NOMO-1 (cell line): Measurements from ENCODE around the gene RBM34.
"Not testable (repeated sequence)": the region's sequence is repeated elsewhere in the genome, so short reads cannot be mapped to it uniquely, and the experiment has no call there.

Experiments
- DNase-seq, 2 experiments: peaks; one replicate each; lab custom pipeline; 2025; ENCODE audit not compliant: unreplicated experiment in 2 of 2; lab: John Stamatoyannopoulos, UW

Gene RBM34

DNA sequence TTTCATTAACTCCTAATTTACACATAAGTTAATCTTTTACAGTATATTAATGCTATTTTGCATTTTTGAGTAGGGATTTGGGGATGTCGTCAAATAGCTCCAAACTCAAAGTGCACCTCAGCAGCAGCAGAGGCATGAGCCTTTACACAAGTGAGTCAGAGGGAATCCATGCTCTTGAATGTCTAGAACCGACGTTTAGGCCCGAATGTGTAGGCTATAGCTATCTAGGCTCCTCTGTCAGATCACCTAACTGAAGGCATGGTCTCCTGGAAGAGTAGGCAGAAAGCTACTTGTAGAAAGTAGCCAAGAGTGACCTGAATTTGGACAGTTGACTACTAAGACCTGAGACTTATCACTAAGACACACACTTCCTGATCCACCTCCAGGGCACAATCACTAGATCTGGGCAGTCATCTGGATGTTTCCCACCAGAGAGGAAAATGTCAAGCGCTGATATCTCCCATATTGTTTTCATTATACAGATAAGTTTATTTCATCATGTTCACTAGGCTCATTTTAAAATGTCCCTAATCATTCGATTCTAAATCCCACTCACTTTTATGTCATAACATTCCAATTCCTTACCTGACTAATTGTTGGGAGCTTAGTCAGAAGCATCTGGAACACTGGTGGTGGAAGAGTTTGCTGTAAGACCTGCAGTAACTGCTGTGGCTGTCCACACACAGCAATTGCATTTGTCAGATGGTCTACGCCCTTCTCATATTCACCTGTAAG lies 47.7 kb downstream of the RBM34 start:
- no peak for DNase-seq

DNA sequence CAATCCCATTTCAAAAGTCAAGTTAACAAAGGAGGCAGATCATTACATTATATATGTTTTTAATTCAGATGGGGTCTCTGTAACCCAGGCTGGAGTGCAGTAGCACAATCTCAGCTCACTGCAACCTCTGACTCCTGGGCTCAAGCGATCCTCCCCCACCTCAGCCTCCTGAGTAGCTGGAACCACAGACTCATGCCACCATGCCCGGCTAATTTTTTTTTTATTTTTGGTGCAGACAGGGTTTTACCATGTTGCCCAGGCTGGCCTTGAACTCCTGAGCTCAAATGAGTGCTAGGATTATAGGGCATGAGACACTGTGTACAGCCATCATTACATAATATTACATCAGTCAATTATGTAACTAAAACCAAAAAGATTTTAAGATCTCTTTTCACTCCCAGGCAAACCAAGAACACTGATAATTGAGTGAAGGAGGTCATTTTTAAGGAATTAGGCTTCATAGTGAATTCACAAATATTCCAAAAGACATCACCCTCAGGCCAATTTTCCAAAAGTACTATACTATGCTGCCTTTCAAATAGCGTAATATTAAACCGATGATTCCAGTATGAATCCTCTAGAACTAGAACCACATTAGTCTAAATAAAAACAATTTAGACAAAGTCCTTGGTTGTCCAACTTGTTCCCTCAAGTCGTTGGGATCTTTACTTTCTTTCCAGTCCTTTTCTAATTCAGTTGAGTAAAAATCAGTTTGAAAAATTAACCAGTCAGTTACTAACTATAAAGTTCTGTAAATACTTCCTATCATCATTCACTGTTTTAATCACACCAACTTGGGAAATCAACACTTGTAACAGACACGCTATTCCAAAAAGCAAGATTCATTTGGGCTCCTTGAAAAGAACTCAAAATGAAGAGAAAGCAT lies 48.5 kb downstream of the RBM34 start:
- no peak for DNase-seq

DNA sequence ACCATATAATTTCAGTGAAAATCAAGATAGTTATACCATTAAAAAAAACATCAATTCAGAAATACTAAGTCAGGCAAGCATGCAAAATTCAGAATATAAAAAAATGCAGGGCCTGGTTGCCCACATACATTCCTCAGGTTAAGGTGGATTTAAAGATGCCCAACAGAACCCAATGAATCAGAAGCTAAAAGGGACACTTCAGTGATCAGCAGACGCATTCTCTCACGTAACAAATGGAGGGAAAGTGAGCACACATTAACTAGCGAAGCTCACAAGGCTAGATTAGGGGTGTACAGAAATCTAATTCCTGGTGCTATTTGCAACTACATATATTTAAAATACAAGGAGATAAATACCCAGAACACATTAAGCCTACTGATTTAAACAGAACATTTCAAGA lies 49.9 kb downstream of the RBM34 start:
- no peak for DNase-seq

DNA sequence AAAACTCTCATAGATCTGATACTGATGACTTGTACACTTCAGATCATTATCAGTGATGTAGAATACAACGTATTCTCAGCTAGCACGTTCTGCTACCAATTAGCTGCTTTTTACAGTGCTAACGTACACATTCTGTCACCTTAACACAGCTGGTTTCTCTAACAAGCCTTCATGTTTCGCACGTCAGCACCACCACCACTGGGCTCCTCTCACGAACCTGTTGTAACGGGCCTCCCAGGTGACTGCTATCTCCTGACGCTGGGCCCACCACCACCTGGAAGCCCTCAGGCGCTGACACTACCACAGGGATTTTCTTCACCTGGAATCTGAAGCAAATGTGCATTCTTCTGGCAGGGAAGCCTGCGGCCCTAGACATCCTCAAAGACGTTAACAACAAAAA lies 52.2 kb downstream of the RBM34 start:
- DNase-seq: no peak

DNA sequence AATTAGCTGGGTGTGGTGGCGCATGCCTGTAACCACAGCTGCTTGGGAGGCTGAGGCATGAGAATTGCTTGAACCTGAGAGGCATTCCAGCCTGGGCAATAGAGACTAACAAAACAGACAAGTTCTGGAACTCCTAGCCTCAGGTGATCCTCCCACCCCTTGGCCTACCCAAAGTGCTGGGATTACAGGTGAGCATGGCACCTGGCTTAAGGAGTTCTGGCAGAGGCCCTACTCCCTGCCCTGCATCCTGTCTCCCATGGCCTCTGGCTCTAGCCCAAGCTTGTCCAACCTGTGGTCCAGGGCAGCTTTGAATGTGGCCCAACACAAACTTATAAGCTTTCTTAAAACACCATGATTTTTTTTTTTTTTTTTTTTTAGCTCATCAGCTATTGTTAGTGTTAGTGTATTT lies 52.9 kb downstream of the RBM34 start:
- no peak for DNase-seq

DNA sequence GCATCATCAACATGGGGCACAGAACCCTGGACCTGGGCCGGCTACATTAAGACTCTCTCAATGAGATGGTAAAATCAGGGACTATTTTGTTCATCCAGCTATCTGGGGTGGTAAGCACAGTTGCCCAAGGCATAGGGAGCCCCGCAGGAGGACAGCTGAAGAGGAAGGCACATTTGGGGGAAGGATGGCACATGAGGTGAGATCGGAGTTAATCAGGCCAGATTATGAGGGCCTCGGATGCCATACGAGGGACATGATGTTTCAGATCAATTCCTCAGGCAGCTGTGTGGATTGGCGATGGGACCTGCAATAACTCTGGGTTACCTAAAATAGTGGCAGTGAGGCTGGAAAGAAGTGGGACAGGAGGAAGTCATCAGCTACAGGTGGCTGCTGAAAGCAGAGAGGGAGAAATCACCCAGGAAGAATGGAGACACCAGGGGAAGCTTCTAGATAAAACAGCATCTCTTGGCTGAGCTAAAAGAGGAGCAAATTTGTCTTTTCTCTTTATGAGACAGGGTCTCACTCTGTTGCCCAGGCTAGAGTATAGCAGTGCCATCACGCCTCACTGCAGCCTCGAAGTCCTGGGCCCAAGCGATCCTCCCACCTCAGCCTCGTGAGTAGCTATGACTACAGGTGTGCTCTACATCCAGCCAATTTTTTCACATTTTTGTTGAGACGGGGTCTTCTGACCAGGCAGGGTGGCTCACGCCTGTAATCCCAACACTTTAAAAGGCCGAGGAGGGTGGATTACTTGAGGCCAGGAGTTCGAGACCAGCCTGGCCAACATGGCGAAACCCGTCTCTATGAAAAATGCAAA lies 53.5 kb downstream of the RBM34 start:
- no peak for DNase-seq

DNA sequence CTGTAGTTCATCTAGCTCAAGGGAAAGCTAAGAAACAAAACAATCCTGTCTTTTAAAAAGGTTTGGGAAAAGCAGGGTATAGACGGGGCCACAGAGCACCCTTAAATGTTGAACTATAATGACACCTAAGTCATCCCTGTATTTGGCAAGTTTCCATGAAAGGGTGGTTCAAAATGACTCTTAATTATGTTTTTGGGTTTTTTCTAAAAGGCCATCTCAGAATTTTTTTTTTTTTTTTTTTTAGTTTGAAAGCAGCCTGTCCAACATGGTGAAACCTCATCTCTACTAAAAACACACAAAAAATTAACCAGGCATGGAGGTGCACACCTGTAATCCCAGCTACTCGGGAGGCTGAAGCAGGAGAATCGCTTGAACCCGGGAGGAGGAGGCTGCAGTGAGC lies 54.6 kb downstream of the RBM34 start:
- DNase-seq: no peak

DNA sequence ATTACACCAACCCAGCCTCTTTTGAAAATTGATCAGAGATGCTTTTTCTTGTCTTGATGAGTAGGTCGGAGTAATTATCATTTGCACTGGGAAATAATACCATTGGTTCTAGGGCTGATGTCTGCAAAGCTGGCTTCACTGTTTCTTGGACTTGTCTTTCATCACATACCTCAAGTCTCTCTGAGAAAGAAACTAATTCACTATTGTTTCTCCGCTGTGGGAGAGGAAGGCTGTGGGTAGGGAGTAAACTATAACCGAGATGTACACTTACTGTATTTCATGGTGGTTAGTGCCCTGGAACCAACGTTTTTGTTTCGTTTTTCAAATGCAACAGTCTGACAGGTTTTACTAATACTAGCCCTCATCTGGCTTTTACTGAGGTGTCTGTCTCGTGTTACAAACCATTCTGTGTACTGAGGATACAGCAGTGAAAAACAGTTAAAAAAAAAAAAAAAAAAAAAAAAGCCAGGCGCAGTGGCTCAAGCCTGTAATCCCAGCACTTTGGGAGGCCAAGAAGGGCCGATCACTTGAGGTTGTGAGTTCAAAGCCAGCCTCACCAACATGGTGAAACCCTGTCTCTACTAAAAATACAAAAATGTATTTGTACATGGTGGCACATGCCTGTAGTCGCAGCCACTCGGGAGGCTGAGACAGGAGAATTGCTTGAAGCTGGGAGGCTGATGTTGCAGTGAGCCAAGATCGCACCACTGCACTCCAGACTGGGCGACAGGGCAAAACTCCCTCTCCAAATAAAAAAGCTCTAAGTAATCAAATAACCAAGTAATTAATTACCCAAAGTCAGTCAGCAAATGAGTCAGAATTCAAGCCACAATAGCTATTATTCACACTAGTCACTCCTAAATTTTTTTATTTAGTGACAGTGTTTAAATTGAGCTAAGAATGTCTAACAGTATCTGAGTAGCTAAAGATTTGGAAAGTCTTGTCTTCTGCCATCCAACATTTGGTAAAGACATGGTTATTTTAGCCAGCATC lies 55.7 kb downstream of the RBM34 start:
- DNase-seq: no peak

DNA sequence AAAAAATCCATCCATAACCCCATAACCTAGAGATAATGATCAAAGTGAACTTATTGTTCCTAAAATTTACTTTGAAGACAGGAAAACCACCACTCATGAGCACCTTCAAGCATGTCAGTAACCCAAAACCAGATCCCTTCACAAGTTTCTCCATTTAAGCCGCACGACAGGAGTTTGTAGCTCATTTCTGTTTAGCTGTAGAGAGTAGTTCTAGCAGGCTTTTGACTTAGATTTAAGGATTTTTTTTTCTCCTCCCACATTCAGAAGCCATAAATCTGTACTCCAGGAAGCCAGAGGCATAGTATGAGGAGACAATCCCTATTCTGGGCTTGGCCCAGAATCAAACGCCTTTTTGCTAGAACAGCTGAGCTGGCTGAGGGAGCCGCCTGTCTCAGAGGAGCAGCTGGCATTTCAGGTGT lies 58.0 kb downstream of the RBM34 start:
- DNase-seq: no peak

DNA sequence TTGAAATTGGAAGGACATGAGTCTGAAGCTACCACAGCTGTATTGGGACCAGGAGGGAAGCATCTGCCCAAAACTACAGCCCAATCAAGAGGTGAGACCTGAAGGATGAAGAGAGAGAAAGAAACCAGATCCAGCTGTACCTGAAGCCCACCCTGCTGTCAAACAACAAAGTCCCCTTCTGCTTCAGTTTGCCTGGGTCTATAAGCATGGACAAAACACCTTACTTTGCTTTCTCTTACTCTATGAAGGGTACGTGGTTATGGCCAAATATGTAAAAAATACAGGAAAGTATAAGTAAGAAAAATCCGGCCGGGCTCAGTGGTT lies 58.8 kb downstream of the RBM34 start:
- no peak for DNase-seq

DNA sequence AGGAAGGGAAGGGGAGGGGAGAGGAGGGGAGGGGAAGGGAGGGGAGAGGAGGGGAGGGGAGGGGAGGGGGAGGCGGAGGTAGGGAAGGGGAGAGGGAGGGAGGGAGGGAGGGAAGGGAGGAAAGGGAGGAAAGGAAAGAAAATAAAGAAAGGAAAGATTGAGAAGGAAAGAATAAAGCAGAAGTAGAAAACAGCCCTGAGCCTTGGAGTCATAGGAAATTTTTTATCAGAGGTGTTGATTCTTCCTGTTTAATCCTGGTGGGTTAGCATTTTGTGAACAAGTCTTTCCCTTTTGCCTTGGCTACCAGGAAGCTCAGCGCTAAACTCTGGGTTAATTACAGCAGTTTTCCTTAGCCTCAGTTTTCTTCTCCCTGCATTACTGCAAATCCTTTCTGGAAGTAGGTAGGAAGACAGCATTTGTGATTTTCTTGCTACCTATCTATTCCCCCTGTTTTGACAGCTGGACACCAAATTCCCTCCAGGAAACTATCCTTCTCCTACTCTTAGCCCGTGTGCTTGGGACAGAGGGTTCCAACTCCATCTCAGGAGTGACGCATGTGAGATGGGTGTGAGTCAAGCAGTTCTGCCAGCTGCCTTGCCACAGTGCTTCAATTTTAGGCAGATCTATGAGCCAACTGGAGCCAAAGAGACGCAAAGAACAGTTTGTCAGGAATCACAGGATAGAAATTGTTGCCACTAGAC lies 59.3 kb downstream of the RBM34 start:
- no peak for DNase-seq

DNA sequence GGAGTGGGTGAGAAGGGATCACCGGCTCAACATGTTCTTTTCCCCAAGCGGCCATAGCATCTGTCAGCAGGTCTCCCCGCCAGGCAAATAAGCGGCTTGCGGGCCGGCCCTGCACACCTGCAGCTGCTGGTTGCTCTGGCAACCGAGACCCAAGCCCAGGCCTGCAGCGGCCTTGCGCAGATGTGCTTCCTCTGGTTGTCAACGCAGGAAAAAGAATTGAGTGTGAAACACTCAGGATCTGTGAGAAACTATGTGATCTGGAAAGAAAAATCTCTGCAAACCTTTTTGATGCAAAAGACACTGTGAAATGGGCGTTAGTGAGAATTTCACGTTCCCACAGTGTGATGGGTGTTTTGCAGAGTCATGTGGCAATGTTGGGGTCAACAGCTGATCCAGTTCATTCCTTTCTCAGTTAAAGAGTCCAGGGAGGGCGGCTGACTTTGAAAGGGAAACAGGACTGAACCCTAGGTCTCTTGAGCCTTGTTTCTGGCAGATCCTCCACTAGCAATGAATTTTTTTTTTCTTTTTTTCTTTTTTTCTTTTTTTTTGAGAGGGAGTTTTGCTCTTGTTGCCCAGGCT lies 60.8 kb downstream of the RBM34 start:
- no peak for DNase-seq

DNA sequence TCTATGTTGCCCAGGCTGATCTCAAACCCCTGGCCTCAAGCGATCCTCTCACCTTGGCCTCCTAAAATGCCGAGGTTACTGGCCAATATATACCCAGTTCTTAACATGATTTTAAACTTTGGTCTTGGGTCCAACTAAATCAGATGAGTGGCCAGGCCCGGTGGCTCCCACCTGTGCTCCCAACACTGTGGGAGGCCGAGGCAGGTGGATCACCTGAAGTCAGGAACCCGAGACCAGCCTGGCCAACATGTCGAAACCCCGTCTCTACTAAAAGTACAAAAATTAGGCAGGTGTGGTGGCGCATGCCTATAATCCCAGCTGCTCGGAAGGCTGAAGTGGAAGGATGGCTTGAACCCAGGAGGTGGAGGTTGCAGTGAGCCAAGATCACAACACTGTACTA lies 62.1 kb downstream of the RBM34 start:
- no peak for DNase-seq

DNA sequence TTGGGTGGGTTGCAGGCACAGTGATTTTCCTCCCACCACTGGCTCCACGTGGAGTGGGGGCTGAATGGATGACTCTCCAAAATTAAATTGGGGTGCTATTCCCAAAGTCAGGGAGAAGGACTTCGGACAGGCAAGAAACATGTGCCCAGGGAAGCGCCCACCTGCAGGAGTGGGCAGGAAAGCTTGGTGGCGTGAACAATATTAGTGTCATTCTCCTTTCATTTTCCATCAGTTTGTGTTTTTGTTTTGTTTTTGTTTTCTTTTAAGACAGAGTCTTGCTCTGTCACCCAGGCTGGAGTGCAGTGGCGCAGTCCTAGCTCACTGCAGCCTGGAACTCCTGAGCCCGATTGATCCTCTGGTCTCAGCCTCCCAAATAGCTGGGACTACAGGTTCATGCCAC lies 62.5 kb downstream of the RBM34 start:
- no peak for DNase-seq

DNA sequence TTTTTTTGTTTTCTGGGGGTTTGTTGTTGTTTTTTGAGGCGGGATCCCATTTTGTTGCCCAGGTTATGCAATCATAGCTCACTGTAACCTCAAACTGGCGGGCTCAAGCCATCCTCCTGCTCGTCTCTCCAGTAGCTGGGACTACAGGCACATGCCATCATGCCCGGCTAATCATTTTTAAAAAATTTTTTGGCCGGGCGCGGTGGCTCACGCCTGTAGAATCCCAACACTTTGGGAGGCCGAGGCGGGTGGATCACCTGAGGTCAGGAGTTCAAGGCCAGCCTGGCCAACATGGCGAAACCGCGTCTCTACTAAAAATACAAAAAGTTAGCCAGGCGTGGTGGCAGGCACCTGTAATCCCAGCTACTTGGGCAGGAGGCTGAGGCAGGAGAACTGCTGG lies 63.5 kb downstream of the RBM34 start:
- DNase-seq: not testable (repeated sequence)

DNA sequence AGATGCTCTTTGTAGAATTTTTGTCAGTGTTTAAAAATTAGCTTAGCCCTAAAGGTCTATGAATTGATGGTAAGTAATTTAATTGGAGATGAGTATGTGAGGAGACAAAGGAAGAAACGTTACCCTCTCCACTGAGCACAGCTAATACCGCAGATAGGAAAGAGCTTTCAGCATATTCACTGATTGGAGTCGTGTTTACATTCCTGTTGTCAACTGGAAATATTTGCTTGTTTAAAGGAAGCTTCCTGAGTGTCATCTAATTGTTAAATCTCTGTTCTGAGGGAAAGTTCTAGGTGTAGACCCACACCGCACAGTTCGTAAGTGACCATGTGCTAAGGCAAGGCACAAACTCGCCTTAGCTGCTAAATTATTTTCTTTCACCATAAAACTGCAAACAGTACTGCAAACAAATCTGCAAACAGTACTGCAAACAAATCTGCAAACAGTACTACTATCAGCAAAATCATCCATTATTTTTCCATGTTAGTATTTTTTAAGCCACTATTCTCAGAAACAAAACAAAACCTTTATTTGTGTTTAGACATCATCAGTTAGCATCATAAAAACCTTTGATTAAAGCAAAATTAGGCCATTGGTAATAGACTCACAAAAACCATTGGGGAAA lies 65.0 kb downstream of the RBM34 start:
- DNase-seq: no peak

DNA sequence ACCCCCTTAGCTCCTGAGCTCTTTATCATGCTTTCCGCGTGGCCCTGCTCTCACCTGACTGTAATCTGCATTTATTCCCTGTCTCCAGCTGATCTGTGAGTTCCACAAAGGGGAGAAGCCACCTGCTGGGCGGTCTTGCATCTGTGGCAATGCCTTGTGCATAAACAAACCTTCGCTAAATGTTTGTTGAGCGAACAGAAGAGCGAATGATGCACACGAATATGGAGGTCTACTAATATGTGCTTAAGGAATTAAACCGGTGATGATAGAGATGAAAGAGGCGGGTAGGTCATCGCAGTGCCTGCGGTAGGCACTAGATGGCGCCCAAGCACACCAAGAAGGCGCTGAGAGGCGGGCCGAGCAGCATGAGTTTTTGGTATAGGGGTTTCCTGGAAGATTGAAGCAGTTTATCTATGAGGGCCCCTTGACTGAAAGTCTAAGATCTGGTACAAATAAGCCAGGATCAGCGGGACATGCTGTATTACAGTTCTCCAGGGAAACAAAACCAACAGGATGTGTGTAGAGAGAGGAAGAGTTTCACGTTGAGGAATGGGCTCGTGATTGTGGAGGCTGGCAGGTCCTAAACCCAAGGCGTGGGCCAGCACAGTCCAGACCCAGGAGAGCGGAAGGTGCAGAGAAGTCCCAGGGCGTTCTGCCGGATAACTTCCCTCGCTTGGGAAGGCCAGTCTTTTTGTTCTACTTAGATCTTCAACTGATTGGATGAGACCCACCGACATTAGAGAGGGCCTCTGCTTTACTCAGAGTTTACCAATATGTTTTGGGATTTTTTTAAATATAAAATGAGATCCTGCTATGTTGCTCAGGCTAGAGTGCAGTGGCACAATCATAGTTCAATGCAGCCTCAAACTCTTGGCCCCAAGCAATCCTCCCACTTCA lies 67.1 kb downstream of the RBM34 start:
- peak; percentile 64 to 71 for DNase-seq
